NOMO-1 treated with DMSO at 0.1 percent for 48 hours (cell line): Measurements from ENCODE around the gene ADAM19.
A peak's percentile ranks its signal among the peaks of the same experiment; 100 is the strongest.
"Not testable (repeated sequence)": the region's sequence is repeated elsewhere in the genome, so short reads cannot be mapped to it uniquely, and the experiment has no call there.

Experiments used
- DNase-seq: peaks from one replicate; lab custom pipeline; 2025; ENCODE audit not compliant: unreplicated experiment; lab: John Stamatoyannopoulos, UW

The ADAM19 gene

DNA sequence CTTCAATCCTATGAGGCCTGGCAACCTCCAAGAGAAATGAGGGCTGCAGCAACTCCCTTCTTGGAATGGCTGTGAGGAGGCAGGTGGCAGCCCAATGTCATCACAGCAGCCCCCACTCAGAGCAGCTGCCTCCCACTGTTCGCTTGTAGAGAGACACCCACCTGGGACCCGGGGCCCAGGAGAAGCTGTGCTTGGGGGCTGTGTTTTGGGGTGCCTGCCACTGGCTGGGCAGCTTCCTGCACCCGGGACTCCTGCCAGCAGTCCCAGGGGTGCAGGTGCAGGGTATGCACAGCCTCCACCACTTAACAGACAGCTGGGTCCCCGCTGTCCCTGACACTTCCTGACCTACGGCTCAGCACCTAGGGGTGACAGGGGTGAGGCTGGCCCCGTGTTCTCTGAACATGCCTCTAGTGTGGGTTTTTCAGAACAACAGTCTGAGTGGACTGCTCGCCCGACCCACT lies 89.3 kb downstream of the ADAM19 start:
- DNase-seq, result no peak

DNA sequence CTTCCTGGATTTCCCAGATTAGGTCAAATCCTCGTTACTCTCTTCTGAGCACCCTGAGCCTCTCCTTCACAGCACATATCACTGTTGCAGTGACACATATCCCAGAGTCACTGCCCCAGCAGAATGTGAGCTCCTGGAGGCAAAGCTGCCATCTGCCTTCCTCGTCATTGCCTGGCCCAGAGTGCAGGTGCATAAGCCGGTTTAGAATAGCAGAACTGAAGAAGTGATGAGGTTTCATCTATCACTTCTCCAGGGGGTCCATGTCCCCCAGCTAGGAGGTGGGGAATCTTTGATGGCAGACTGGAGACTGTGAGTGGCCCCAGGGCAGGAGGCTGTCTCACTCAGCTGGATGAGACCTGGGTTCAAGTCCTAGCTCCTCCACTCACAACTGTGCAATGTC lies 89.8 kb downstream of the ADAM19 start:
- DNase-seq, result no peak

DNA sequence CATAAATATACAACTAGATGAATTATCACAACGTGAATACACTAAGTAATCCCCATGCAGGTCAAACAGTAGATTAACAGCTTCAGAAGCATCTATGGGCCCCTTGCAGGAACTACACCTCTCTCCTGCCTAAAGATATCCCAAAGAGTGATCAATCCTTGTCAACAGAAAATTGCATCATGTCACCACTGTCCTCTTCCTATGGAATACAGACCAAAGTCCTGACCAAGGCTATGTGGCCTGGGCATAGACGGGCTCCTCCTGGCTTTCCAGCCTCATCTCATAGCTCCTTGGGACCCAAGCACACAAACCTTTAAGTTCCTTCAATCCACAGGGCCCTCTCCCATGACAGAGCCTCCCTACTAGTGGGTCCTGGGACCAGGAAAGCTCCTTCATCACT lies 90.2 kb downstream of the ADAM19 start:
- no peak for DNase-seq

DNA sequence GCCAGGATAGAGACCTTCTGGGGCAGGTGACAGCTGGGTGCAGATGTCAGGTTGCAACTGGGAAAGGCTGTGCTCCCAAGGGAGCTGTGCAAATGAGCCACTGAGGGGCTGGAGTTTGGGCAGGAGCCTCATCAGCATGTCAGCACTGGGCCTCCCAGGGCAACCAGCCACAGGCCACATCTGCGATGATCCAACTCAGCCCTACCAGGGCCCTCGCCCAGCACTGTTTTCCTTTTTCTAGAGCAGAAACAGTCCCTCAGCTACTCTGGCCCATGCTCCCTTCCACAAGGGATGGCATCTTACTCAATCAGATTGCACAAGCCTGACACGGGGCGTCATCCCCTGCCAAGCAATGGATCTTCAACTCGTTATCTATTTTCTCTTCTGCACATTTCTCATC lies 90.8 kb downstream of the ADAM19 start:
- peak; percentile 78 for DNase-seq

DNA sequence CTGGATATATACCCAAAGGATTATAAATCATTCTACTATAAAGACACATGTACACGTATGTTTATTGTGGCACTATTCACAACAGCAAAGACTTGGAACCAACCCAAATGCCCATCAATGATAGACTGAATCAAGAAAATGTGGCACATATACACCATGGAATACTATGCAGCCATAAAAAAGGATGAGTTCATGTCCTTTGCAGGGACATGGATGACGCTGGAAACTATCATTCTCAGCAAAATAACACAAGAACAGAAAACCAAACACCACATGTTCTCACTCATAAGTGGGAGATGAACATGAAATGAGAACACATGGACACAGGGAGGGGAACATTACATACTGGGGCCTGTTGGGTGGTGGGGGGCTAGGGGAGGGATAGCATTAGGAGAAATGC lies 92.9 kb downstream of the ADAM19 start:
- not testable (repeated sequence) for DNase-seq

DNA sequence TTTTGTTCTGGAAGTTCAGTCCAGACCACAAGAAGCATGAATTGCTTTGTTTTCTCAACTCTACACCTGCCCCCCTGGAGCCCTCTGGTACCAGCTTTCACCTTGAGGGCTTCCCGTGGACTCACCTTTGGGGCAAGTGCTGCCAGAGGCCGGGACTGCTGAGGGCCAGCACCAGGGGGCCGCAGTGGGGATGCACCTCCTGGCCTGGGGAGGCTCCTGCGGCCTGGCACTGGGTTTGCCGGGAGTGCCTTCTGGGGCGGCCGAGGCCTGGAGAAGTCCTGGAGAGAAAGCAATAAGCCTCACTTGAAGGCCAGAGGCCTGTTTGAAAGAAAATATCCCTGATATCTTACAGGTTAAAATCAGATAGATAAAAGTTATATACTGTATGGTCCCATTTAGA lies 93.9 kb downstream of the ADAM19 start:
- DNase-seq, result no peak

DNA sequence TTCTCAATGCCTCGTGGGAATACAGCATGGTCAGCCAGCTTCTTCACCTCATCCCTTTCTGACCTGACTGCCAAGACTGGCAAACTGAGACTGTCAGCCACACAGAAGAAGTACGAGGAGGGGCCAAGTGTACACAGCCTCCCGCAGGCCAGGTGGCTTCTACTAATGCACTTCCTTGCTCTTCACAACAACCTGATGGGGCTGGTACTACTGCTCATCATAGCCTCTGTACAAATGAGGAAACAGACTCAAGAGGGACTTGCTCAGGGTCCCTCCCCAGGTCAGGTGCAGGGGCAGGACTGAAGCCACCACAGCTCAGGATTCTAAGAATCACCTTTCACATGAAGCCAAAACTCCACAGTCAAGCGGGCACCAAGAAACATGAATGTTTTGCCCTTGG lies 94.3 kb downstream of the ADAM19 start:
- no peak for DNase-seq

DNA sequence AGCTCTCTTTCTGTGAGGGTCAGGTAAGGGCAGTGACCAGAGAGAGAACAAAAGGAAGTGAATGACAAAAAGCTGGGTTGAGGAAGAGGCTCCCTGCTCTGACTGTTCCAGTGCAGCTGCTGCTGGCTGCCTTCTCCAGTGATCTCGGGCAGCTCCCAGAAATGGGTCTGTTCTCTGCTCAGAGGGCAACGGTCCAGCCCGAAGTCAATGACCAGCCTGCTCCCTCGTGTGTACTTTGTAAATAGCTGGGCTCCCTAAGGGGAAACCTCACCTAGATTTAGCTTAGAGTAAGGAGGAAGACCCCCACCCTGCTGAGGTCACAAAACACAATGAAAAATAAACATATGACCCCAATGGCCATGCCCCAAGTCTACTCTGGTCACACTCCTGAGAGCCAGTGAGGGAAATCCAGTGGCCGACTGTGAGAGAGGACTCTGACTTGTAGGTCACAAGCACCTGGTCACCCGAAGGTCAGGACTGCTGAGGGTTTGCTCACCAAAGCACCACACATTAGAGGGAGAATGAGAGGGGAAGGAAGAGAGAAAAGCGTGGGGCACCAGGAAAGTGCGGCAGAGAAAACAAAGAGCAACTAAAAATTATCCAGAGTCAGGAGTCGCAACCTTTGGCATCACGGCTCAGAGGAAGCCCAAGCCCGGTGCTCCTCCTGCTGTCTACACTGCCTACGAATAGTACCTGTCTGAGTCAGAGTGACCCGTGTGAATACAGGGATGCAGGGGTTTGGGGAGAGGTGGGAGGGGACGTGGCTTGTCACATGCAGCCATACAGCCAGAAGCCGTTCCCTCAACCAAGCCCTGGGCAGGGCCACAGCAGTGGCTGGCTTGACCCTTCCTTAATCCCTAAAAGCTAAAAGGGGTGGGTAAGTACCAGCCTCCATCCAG lies 95.7 kb downstream of the ADAM19 start:
- DNase-seq, result no peak

DNA sequence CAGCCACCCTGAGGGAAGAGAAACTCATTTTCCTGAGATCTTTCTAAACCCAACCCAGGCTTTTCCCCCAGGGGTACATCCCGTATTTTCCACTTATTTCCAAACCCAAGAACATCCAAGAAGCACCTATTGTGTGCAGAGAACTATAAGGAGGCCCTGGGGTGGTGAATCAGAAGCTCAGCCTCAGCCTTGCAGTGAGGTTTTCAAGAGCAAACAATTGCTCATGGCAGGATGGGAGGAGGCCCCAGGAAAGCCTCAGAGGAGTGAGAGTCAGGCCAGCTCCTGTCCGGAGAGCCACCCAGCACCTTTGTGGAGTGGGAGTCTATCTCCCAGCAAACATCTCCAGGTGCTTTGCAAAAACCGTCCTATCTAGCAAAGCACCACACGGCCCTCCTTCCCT lies 96.4 kb downstream of the ADAM19 start:
- DNase-seq, result no peak

DNA sequence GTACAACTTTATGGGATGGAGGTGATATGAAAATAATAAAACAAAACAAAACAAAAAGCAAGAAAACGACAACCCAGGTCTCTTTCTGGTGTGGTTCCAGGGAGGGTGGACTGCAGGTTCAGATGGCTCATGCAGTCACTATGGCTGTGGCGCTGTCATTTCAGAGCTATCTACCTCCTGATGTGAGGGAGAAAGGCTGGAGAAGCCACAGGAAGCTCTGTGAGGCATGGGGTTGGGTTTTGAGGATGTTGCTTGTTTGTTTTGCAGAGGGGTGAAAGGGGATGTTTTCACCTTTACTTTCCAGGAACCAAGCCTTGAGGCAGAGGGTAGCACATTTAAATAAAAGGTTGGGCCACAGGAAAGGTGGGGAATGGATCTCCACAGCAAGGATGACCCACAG lies 96.8 kb downstream of the ADAM19 start:
- no peak for DNase-seq

DNA sequence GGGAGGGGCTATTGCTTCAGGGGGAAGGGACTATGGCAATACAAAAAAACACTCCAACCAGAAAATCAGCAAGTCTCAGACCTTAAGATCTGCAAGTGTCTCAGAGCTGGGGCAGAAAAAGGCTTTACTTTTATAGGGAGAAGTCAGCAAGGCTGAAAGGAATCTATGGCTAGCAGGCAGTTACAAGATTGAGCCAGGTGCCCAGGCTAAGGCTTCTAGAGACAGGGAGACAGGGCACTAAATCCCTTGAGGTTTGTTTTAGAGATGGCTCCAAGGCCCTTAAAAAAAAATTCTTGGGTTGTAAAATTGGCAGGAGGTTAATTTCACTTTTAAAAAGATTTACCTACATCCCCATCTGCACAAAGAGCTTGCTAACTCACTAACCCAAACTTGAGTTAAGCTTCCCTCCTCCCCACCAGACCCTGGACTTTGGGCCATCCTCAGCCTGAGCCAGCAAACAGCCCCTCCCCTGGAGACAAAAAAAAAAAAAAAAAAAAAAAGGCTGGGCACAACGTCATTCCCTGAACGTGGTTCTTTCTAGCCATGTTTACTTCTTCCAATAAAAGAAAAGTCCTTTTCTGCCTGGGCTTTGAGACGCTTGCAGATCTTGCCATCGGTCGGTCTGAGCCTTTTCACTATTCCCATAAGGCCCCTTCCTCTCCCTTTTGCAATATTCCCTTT lies 97.6 kb downstream of the ADAM19 start:
- no peak for DNase-seq

DNA sequence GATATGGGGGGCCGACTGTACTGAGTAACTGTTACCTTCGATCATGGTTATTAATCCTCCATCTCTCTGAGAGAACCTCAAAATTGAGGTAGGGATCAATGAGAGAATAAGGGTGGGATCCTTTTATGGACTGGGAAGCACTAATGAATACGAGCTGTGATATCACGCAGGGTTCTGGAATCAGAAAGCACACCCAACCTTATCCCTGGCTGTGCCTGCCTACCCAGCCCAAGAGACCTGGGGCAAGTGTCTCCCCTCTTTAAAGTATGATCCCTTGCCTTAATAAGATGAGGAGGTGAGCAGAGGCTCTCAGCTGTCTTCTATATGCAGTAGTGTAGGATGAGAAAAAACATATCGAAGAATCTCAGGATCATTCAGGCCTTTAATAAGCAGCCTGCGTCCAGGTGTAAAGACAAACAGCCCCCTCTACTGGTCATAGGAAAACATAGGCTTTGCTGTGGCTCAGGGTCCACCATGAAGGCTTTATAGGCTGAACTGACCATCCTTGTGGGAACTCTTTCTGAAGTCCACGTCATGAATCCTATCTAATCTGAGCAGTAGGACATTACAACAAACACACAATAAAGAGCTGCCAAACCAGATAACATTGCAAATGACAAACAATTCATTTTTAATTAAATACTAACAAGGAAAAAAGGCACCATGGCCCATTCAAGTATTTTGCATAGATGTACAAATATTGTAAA lies 98.7 kb downstream of the ADAM19 start:
- peak; percentile 57 for DNase-seq

DNA sequence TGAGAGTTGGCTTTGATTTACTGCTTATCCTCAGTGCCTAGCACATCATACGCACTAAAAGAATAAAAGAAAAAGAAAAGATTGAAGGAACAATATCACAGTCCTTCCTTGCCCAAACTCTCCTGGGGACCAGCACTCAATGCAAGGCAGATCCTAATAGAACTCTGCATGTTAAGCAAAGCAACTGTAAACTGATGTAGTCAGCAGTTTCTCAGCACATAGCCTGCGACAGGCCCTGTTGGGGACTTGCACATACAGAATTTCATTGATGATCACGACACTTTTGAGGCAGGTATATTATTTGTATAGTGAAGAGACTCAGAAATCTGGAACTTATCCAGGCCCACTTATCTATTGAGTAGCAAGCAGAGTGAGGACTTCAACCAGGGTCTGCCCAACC lies 100.1 kb downstream of the ADAM19 start:
- DNase-seq, result no peak

DNA sequence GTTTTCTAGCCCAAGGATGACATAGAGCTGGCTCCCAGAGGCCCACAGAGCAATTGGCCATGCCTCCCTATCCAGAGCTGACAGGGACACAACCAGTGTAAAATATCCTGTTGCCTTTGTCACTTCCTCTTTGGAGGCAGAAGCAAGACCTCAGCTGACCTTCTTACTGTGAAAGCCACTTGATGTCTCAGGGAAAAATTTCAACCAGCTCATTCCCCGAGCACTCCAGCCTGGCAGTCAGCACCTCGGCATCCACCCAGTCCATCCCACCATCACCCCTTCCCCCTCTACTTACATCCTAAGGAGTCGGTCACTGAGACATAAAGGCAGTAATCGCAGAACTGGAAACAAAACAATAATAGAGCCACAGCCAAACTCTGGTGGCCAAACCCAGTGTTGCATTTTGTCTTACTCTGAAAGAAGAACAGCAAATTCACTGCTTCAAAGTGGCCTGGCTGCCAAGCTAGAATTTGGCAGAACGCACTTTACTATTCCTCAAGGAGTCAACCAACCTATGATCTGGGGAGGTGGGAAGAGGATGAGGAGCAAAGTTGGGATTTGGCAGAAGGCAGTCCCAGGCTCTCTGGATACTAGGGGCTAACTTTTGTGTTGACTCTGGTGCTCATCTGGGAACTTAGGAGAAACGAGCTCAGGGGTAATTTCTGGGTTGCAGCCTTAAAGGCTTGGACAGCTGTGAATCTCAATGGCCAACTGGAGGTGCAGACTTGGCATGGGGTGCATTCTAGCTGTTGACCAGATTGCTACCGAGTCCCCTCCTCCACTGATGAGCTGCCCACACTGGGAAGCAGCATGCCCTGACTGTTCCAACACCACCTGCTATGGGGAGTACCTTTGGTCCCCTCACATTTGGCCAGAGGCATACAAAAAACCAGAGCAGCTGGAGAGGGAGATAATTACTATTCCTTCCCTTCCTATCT lies 101.9 kb downstream of the ADAM19 start:
- DNase-seq, result peak; percentile 42

DNA sequence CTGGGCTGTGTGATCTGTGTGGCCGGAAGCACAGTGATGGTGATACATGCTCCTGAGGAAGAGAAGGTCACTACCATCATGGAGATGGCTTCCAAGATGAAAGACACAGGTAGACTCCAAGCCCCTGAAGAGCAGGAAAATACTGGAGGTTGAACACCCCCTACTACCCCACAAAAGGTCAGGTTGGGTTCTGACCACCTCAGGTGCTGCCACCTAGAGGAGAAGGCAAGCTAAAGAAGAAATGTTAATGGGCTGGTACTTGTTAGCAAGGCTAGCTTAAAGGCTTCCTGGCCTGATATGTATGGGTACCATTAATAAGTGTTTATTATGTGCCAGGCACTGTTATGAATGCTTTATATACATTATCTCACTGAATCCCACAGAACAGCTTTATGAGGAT lies 103.9 kb downstream of the ADAM19 start:
- DNase-seq, result peak; percentile 37

DNA sequence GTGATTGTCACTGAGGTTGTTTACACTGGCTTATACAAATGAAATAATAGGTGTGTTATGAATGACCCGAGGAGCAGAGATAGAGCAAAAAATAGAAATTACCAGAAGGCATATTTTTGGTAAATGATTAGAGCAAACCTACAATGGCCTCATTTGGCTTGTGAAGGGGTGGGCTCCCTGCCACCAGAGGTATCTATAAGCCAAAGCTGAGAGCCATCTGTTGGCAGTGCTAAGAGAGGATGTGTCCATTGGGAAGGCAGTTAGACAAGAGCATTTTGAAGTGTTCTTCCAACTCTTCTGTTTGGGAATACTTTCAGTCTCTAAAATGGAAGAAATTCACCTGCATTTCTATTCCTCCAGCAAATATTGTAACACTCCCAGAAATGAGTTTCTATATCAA lies 104.9 kb downstream of the ADAM19 start:
- DNase-seq, result no peak

DNA sequence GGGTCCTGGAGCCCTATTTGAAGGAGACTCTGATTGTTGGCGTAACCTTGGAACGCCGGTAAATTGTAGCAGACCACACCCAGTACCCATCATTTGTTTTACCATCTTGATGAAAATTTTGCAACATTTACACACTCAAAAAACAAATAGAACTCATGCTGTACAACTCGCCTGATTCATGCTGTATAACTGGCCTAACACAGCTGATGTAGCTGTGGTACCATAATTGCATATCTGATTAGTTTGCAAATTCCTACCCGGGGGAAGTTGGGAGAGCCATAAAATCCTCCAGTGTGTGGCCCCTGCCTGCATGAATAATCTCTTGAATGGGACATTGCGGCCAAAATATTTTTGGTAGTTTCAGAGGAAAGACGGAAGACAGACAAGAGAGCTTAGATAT lies 105.9 kb downstream of the ADAM19 start:
- DNase-seq, result no peak

DNA sequence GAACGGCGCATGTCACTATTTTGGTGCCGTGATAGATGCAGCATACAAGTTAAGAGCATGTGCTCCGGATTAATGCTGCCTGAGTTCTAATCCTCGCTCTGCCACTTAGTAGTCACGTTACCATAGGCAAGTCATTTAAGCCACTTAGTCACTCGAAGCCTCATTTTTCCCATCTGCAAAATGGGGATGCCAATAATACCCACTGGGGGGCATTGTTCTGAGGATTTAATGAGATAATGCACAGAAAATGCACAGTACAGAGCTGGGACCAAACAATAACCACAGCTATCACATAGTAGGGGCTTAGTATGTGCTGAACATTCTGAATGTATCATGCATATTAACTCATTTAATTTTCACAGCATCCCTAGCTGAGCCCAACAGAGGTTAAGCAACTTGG lies 106.5 kb downstream of the ADAM19 start:
- DNase-seq, result no peak

DNA sequence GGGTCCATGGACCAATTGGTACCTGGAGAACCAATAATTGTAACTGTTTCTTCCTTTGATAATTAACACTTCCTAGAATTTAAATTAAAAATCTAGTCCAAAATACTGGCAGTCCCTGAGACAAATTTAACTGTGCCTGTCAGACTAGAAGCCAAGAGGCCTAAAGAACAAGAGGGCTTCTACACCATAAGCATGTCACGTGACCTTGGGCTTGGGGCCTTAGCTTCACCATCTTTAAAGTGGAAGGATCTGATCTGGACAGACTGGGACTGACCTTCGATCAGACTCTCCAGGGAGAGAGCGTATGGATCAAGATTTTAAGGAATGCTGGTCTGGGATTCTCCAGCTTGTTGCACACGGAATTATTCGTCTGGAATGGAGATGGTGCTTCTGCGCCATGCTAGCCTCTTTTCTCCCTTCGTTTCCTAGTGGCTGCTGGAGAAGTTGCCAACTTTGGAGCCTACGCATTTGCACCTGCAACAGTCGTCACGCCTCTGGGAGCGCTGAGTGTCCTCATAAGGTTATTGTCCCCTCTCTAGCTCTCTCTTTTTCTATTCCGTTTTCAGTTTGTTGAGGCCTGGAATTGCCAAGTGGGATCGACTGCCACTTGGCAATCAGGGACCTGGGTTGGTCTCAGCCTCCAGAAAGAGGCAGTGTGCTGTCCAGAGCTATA lies 107.1 kb downstream of the ADAM19 start:
- no peak for DNase-seq

DNA sequence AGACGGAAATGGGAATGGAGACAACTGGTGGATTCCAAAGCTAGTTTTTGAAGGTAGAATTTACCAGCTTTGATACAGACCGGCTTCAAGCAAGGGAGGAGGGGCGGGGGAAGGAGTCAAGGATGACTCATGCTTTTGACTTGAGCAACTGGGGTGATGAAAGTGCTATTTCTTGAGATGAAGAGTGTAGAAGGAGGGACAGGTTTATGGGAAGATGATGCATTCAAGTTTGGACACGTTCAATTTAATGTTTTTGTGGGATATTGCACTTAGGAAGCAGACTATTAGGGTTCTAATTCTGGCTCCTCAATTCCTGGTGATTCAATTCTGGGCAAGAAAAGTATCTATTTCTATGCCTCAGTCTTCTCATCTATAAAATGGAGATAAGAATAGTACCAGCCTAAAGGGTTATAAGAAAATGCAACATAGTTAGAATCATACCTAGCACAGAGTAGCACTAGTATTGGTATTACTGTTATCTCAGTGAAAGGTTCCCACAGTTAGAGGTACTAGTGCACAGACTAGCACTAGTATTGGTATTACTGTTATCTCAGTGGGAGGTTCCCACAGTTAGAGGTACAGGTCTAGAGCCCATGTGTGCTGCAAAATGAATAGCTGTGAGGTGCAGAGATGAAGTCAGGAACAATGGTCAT lies 110.9 kb downstream of the ADAM19 start:
- DNase-seq, result peak; percentile 92
